ENCODE measurements around the gene TESMIN.

GRCh38 chr11:68658097-68658496, 93.2 kb downstream of the TESMIN start:
- TF ChIP-seq FOS (IDR thresholded peaks at IDR 0.05; ENCODE audit: low read depth, low read length): no peak
- TF ChIP-seq POLR2A (IDR thresholded peaks at IDR 0.05; ENCODE audit: low read depth, low read length): no peak
- no peak for TF ChIP-seq RAD21 (IDR thresholded peaks at IDR 0.05; ENCODE audit: low read length)
- TF ChIP-seq USF2 (IDR thresholded peaks at IDR 0.05; ENCODE audit: low read depth, low read length): no peak
- TF ChIP-seq CTCF (conservative IDR thresholded peaks at IDR 0.05; ENCODE audit: low read depth, low read length): no peak
- TF ChIP-seq MAFK (IDR thresholded peaks at IDR 0.05; ENCODE audit: low read depth, low read length): no peak
- no peak for TF ChIP-seq RCOR1 (IDR thresholded peaks at IDR 0.05; ENCODE audit: insufficient replicate concordance, low read length)
- no peak for TF ChIP-seq CHD1 (IDR thresholded peaks at IDR 0.05; ENCODE audit: low read depth, low read length)
- TF ChIP-seq RFX5 (IDR thresholded peaks at IDR 0.05; ENCODE audit: low read depth, low read length): no peak
- no peak for TF ChIP-seq NFE2L2 (IDR thresholded peaks at IDR 0.05; ENCODE audit: low read depth, low read length)
- no peak for TF ChIP-seq MXI1 (IDR thresholded peaks at IDR 0.05; ENCODE audit: borderline replicate concordance, low read depth, low read length)
- TF ChIP-seq SMC3 (IDR thresholded peaks at IDR 0.05; ENCODE audit: low read depth, low read length): no peak
- TF ChIP-seq, protein P1, sequence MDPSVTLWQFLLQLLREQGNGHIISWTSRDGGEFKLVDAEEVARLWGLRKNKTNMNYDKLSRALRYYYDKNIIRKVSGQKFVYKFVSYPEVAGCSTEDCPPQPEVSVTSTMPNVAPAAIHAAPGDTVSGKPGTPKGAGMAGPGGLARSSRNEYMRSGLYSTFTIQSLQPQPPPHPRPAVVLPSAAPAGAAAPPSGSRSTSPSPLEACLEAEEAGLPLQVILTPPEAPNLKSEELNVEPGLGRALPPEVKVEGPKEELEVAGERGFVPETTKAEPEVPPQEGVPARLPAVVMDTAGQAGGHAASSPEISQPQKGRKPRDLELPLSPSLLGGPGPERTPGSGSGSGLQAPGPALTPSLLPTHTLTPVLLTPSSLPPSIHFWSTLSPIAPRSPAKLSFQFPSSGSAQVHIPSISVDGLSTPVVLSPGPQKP (IDR thresholded peaks at IDR 0.05; ENCODE audit: borderline replicate concordance, low read depth, low read length): no peak
- no peak for TF ChIP-seq BHLHE40 (IDR thresholded peaks at IDR 0.05; ENCODE audit: low read depth, low read length)

All from IMR-90 (cell line).